Measurements from ENCODE around the gene CKS2. TPM values are rescaled to one million over a fixed set of nuclear protein-coding genes. Genes with fewer than 3 reads are reported as not detected.

Gene CKS2
- total and polyA plus RNA-seq, 2 of the 8 experiments (the other 6 are each of a cell fraction or from before 2014, with no cell fraction given), result 337 to 689 TPM

GRCh38 chr9:89345476-89345875 lies 34.5 kb downstream of the CKS2 start:
- H4K91ac ChIP-seq (replicated peaks; ENCODE audit: insufficient read length, low read length), result no peak overlapping the region
- no peak overlapping the region for H3K4ac ChIP-seq (replicated peaks; ENCODE audit: insufficient read length, low read depth, low read length)
- no peak for FAIRE-seq
- DNase-seq (ENCODE audit: low read depth in 1 of 2, low spot score in 2 of 2), result no peak
- no peak overlapping the region for H3K56ac ChIP-seq (replicated peaks; ENCODE audit: insufficient read length, low read depth, low read length)
- H2BK12ac ChIP-seq (ENCODE audit: low read depth, low read length), result no peak overlapping the region
- peaks cover 2% of the 10 kb centered on the region; the same call in 1 of the 2 replicates for H3K79me1 ChIP-seq (ENCODE audit: low read depth, low read length)
- H3K14ac ChIP-seq (ENCODE audit: insufficient read length), result no peak overlapping the region
- no peak overlapping the region for H3K23ac ChIP-seq (ENCODE audit: insufficient read length)
- no peak overlapping the region for H3K18ac ChIP-seq (ENCODE audit: extremely low read depth, low read length)
- H3K9ac ChIP-seq (replicated peaks in 1 of 4; ENCODE audit: extremely low read depth in 1 of 4, low read depth in 3 of 4, low read length in 3 of 4), result no peak overlapping the region
- 93% methylated on average over 5 of the region's 5 CpGs; no CpG with 5 or more reads in 1 of the 2 experiments for WGBS, 2 experiments (ENCODE audit: extremely low coverage in 1 of 2, insufficient coverage in 1 of 2, insufficient read length in 1 of 2, insufficient replicate concordance in 2 of 2, low coverage in 1 of 2, low lambda C conversion rate in 2 of 2, missing lambda C conversion rate in 1 of 2)
- CTCF ChIA-PET (ENCODE audit: partially characterized antibody), result interaction anchor here (0.7 to 1.2 kb wide), 2 partner anchors 28 to 203 kb away, joined by 3 read pairs; no protein-coding TSS in a partner anchor
- peaks cover 3 to 6% of the 10 kb centered on the region in 2 experiments for H4K20me1 ChIP-seq (replicated peaks in 1 of 2; ENCODE audit: control insufficient read depth in 1 of 2, insufficient read depth in 2 of 2, low read length in 2 of 2)
- H4K5ac ChIP-seq (ENCODE audit: insufficient read length, low read depth, low read length), result no peak overlapping the region
- no peak overlapping the region for H3K27ac ChIP-seq (ENCODE audit: low read depth, low read length)
- no peaks in the 10 kb centered on the region for H3K27me3 ChIP-seq (replicated peaks in 1 of 4; ENCODE audit: control insufficient read depth in 3 of 4, extremely low read depth in 1 of 4, insufficient read depth in 3 of 4, low read length in 3 of 4)
- no peaks in the 10 kb centered on the region for H3K23me2 ChIP-seq (ENCODE audit: low read depth, low read length)
- no peak overlapping the region for H2BK120ac ChIP-seq (replicated peaks; ENCODE audit: low read depth, low read length)
- no peak overlapping the region for H3K4me3 ChIP-seq (ENCODE audit: extremely low read depth in 1 of 4, insufficient read depth in 2 of 4, low read depth in 3 of 4, low read length in 4 of 4)
- no peak overlapping the region for H2AK5ac ChIP-seq (ENCODE audit: low read depth, low read length)
- H2BK5ac ChIP-seq (ENCODE audit: low read depth, low read length), result no peak overlapping the region
- H3K4me2 ChIP-seq (ENCODE audit: insufficient read depth in 1 of 2, low read depth in 2 of 2, low read length in 2 of 2), result no peak overlapping the region
- no peak overlapping the region for H2BK20ac ChIP-seq (ENCODE audit: low read length)
- no peak overlapping the region for H4K8ac ChIP-seq (ENCODE audit: extremely low read depth, insufficient read depth, low read length)
- H2BK15ac ChIP-seq (ENCODE audit: low read length), result no peak overlapping the region
- POLR2A ChIA-PET (ENCODE audit: partially characterized antibody), result interaction anchor here (1.3 kb wide), 1 partner anchor 10 kb away, joined by 3 read pairs; no protein-coding TSS in a partner anchor
- no peaks in the 10 kb centered on the region for H3K79me2 ChIP-seq (ENCODE audit: control insufficient read depth in 1 of 2, insufficient read depth in 2 of 2, low read length in 2 of 2)
- H3K9me3 ChIP-seq (ENCODE audit: insufficient read depth in 2 of 2, low read depth in 1 of 2, low read length in 1 of 2), result no peaks in the 10 kb centered on the region
- H3K4me1 ChIP-seq (replicated peaks in 1 of 4; ENCODE audit: control insufficient read depth in 3 of 4, insufficient read depth in 4 of 4, low read length in 3 of 4), result no peaks in the 10 kb centered on the region
- H3K36me3 ChIP-seq (ENCODE audit: control insufficient read depth in 2 of 4, insufficient read depth in 4 of 4, low read length in 3 of 4), result peaks cover 23 to 84% (median 62%) of the 10 kb centered on the region in 4 experiments
- no peak overlapping the region for H2AFZ ChIP-seq (ENCODE audit: low read length)
- TF ChIP-seq FOSL1 (IDR thresholded peaks at IDR 0.05; ENCODE audit: insufficient read depth, low read depth, low read length) (no peak), GTF2F1 (IDR thresholded peaks at IDR 0.05; ENCODE audit: borderline replicate concordance, low read depth, low read length) (no peak), EZH2 (IDR thresholded peaks at IDR 0.05; ENCODE audit: low read depth, low read length, severe bottlenecking) (no peak), POLR2AphosphoS5 (IDR thresholded peaks at IDR 0.05; ENCODE audit: low read depth, low read length) (no peak), MAFK (IDR thresholded peaks at IDR 0.05; ENCODE audit: low read depth, low read length) (no peak), BRCA1 (IDR thresholded peaks at IDR 0.05; ENCODE audit: low read depth, low read length) (no peak), CBX5 (IDR thresholded peaks at IDR 0.05; ENCODE audit: low read depth, low read length) (no peak), ATF2 (IDR thresholded peaks at IDR 0.05; ENCODE audit: low read length) (no peak), POLR2A (IDR thresholded peaks at IDR 0.05; ENCODE audit: control extremely low read depth in 1 of 2, low read depth in 2 of 2, low read length in 2 of 2) (no peak), KDM4A (IDR thresholded peaks at IDR 0.05; ENCODE audit: low read depth, low read length, severe bottlenecking) (no peak), JUND (IDR thresholded peaks at IDR 0.05; ENCODE audit: low read length) (no peak), SRF (IDR thresholded peaks at IDR 0.05; ENCODE audit: low read depth, low read length) (no peak), RFX5 (IDR thresholded peaks at IDR 0.05; ENCODE audit: borderline replicate concordance, low read depth, low read length) (no peak), HDAC6 (IDR thresholded peaks at IDR 0.05; ENCODE audit: low read depth, low read length) (no peak)

All from H1 (cell line).